GM19193 (cell line): ENCODE results near the gene RASSF8.

Experiments
- POLR2A ChIP-seq: IDR thresholded peaks from 4 replicates; pipeline ENCODE4 v1.6.1; 2011; ENCODE audit not compliant: insufficient read depth, insufficient read length; ENCODE audit errors: extremely low read depth

Gene RASSF8, protein sequence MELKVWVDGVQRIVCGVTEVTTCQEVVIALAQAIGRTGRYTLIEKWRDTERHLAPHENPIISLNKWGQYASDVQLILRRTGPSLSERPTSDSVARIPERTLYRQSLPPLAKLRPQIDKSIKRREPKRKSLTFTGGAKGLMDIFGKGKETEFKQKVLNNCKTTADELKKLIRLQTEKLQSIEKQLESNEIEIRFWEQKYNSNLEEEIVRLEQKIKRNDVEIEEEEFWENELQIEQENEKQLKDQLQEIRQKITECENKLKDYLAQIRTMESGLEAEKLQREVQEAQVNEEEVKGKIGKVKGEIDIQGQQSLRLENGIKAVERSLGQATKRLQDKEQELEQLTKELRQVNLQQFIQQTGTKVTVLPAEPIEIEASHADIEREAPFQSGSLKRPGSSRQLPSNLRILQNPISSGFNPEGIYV

GRCh38 chr12:25958428-25959070 lies at the start of gene RASSF8:
Gene RASSF8 (plus strand): TSS chr12:25958682. CDS start chr12:26055344, 96,662 bp downstream.
- TF ChIP-seq POLR2A, result no peak

DNA sequence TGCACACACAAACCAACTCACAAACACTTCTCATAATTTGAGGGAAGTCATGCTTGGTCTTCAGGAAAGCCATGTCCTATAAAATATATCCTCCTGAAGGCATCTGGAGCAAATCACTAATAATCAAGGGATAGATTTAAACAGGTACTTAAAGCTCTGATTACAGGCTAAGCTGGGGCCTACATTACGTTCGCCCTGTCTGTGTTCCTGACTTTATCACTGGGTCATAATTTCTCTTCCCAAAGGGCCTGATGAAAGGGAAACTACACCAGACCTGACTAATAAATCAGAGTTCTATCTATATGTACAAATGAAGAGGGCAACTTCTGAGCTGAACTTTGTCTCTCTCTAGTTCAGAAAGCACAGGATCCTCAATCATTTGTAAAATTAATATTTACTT lies 43.9 kb upstream of the RASSF8 start:
- TF ChIP-seq POLR2A, result no peak

DNA sequence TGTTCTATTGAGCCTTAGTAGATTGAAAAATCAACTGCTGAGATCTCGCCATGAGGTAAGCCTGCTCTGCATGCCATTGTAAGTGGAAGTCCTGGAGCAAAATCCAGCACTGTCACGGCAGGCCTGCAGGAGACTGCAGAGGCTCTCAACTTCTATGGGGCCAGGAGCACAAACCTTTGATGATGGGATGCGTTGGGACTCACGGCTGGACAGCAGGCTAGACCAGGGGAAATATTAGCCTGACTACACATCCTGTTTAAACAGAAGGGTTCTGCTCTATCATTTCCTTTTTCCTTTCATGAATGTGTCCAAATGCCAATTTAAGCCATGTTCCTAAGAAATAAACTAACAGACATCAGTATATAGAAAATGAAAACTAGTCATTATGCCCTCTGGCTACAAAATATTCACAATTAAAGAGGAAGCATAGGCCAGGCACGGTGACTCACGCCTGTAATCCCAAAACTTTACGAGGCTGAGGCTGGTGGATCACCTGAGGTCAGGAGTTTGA lies 33.9 kb upstream of the RASSF8 start:
- TF ChIP-seq POLR2A, result no peak

GRCh38 chr12:25925064-25925463 lies 33.4 kb upstream of the RASSF8 start:
- TF ChIP-seq POLR2A, result no peak

- TF ChIP-seq POLR2A, result no peak
Measured at GRCh38 chr12:25926536-25926935, 31.9 kb upstream of the RASSF8 start.

GRCh38 chr12:25929142-25929541 lies 29.3 kb upstream of the RASSF8 start:
- TF ChIP-seq POLR2A, result no peak

DNA sequence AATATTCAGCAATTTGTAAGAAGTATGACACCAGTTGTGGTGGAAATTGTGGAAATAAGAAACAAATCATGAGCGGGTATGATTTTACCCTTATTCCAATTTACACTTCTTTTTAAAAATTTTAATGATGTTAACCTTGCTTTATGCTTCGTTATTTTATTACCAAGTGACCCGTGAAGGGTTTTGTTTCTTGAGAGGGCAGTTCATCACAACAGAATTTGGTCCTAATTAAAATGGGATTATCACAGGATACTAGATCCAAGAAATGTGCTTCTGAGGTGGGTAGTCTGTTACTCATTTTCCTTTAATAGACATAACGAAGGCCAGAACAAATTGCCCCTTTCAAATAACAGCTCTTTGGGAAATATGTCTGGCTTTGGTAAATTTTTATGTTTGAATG lies 25.5 kb upstream of the RASSF8 start:
- TF ChIP-seq POLR2A, result no peak

DNA sequence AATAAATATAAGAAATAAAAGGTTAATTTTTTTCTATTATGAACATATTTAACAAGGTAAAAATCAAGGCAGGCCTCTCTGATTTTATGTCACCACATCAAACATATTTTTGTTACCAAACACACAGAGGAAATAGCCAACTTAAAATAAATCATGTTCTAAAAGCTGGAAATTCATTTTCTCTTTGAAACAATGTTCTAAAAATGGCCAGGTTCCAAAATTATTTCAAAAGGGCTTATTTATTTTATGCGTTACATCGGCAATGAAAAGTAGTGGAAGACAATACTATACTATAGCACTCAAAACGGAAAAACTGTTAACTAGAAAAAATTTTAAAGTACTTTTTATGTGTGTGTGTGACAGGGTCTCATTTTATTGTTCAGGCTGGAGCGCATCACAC lies 24.0 kb upstream of the RASSF8 start:
- no peak for TF ChIP-seq POLR2A

- TF ChIP-seq POLR2A, result no peak
Measured at GRCh38 chr12:25935355-25936144, 22.9 kb upstream of the RASSF8 start.

DNA sequence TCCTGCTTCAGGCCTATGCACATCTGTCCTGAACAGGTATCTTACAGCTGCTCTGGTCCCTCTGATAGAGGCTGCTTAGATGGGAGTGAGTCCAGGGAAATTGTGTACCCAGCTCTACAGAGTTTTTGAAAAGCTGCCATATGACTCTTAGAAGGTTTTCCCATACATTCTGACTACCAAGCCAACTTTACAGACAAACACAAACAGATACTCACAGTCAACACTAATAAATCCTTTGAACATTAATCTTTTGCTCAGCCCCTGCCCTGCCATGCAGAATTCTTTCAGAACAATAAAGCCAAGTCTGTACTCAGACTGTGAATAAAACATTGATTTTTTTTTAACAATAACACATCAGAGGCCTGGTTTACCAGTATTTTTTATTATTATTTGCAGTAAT lies 21.4 kb upstream of the RASSF8 start:
- TF ChIP-seq POLR2A, result no peak

DNA sequence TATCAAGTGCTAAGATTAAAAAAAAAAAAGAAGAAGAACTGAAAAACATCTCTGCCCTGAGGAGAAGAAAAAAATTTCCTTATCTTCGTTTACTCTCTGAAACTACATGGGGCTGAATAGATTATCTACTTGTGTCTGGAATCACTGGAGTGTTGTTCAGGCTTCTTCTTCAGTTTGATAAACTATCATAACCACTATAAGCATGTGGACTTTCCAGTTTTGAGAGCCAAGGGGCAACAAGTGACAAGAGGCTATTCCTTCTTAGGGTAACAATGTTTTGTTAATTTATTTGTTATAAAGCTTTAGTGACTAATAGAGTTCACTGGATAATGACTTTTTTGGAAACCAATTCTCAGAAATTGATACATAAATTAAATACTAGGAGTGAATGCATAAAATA lies 19.9 kb upstream of the RASSF8 start:
- TF ChIP-seq POLR2A, result no peak

GRCh38 chr12:25939606-25940005 lies 18.9 kb upstream of the RASSF8 start:
- no peak for TF ChIP-seq POLR2A

- TF ChIP-seq POLR2A, result no peak
Measured at GRCh38 chr12:25940886-25941285, 17.6 kb upstream of the RASSF8 start.

GRCh38 chr12:25942709-25943108 lies 15.8 kb upstream of the RASSF8 start:
- TF ChIP-seq POLR2A, result no peak

- no peak for TF ChIP-seq POLR2A
Measured at GRCh38 chr12:25943940-25944339, 14.5 kb upstream of the RASSF8 start.

GRCh38 chr12:25949343-25949742 lies 9.1 kb upstream of the RASSF8 start:
- no peak for TF ChIP-seq POLR2A
